Testis (tissue), 3 donors: ENCODE results near the gene MRPS27. TPM values are rescaled to one million over a fixed set of nuclear protein-coding genes. Genes with fewer than 3 reads are reported as not detected.
A peak's percentile ranks its signal among the peaks of the same experiment; 100 is the strongest.

Experiments used
- DNase-seq: peaks from one replicate; pipeline ENCODE4 v3.0.0-alpha.2; 2019
- H3K27ac ChIP-seq, 2 donors: fragments of 200-600 bp; sonication (generic); one replicate each; pipeline ENCODE4 v1.5.1; 2019
- H3K27me3 ChIP-seq: fragments of 200-600 bp; sonication (generic); one replicate; pipeline ENCODE4 v1.5.1; 2019
- H3K36me3 ChIP-seq: fragments of 200-600 bp; sonication (generic); one replicate; pipeline ENCODE4 v1.5.1; 2017; ENCODE audit warnings: low read depth; ENCODE audit errors: missing control alignments
- H3K4me1 ChIP-seq: fragments of 200-600 bp; sonication (generic); one replicate; pipeline ENCODE4 v1.5.1; 2019
- H3K4me3 ChIP-seq, 2 donors: fragments of 200-600 bp; sonication (generic); one replicate each; pipeline ENCODE4 v1.5.1; 2017 to 2019
- H3K9me3 ChIP-seq: fragments of 200-600 bp; sonication (generic); one replicate; pipeline ENCODE4 v1.5.1; 2017
- CTCF ChIP-seq, 3 experiments: fragments of 450-650 bp in 2 of 3; fragments of 200-600 bp in 1 of 3; sonication (generic) in 1 of 3; IDR thresholded peaks; one replicate each; pipeline ENCODE4 v1.5.1; 2016 to 2019; ENCODE audit warnings: antibody characterized with exemption in 3 of 3, mild to moderate bottlenecking in 2 of 3, moderate library complexity in 1 of 3
- POLR2A ChIP-seq: fragments of 450-650 bp; IDR thresholded peaks from one replicate; pipeline ENCODE4 v1.6.1; 2017; ENCODE audit warnings: antibody characterized with exemption, mild to moderate bottlenecking, moderate library complexity
- WGBS, 2 donors: methylation state at CpG; one replicate each; pipeline ENCODE4 v1.1.5; 2018; 5-methylcytosine and 5-hydroxymethylcytosine counted together
- intact Hi-C: fragments of 100-400 bp; cut with DNase I; formaldehyde crosslinking; loops from one replicate; pipeline ENCODE4 v1.15.1; 2023; ENCODE audit warnings: low total_unique reads
- polyA plus RNA-seq: library from polyadenylated mRNA; stranded (reverse); fragments of 350-450 nt; fragmentation: Illumina TruSeq; extraction: RNeasy Lipid Tissue Mini Kit (QIAGEN cat#74804); gene quantifications from one replicate; pipeline ENCODE4 v1.2.3, GENCODE V29; 2014; ENCODE audit warnings: low read depth, low replicate concordance; ENCODE audit not compliant: insufficient read depth
- total RNA-seq, 2 donors: library from RNA; depleted of rRNA; stranded (reverse); fragments of >200 nt; gene quantifications; one replicate each; pipeline ENCODE4 v1.2.3, GENCODE V29; 2016

MRPS27 gene
- total and polyA plus RNA-seq, 3 donors from 2014 or later, result 35.7 to 42.6 (median 41.6) TPM

- intact Hi-C loops, result no loop called here
- H3K9me3 ChIP-seq, result no peaks in the 10 kb centered on the region
- no peak for DNase-seq
- H3K27ac ChIP-seq, result no peak overlapping the region
- TF ChIP-seq POLR2A (no peak), CTCF (IDR thresholded peaks at IDR 0.05) (no peak)
- H3K27me3 ChIP-seq, result no peaks in the 10 kb centered on the region
- H3K36me3 ChIP-seq, result no peaks in the 10 kb centered on the region
- no peak overlapping the region for H3K4me3 ChIP-seq
- whole genome bisulfite sequencing, 2 donors, result 90% methylated on average over 7 of the region's 7 CpGs
- peaks cover 44% of the 10 kb centered on the region for H3K4me1 ChIP-seq
Measured at GRCh38 chr5:72183101-72183520, 136.9 kb downstream of the MRPS27 start.

DNA sequence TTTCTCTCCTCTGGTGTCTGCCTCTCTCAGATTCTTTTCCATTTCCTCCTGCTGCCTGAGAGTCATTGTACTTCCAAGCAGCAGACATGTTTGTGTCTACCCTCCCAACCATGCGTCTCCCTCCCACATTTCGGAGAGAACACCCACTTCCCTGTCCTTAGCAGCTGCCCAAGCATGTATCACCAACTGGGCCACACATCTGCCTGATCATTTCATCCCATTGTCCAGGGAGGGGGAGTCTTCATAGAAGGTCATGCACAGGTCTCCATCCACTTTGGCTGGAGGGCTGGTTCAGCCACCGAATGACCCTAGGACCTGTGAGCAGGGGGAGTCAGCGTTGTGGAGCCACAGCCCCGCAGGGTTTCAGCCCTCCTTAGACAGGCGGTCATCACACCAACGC lies 137.4 kb downstream of the MRPS27 start:
- Histone ChIP-seq H3K27ac (no peak overlapping the region), H3K27me3 (no peaks in the 10 kb centered on the region), H3K36me3 (no peaks in the 10 kb centered on the region), H3K9me3 (no peaks in the 10 kb centered on the region), H3K4me1 (peaks cover 44% of the 10 kb centered on the region), H3K4me3 (no peak overlapping the region)
- WGBS, 2 donors, result 85 to 89% methylated on average over 7 of the region's 7 CpGs
- no peak for DNase-seq
- TF ChIP-seq POLR2A, result no peak
- no peak for TF ChIP-seq CTCF (IDR thresholded peaks at IDR 0.05)
- intact Hi-C loops, result no loop called here

DNA sequence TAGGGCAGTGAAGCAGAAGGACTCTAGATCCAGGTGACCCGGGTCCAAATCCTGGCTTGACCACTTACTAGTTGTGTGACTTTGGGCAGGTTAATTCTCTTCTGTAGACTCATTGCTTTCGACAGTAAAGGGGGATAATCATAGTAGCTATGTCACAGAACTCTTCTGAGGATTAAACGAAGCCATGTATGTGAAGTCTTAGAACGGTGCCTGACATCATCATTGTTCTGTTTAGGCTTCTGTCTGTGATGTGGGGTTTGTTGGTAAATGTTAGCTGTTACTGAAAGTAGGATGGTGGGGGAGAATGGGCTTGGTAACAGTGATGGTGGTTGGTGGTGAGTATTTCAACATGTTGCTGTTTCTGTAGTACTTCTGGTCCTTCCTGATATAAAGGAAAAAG lies 139.1 kb downstream of the MRPS27 start:
- H3K9me3 ChIP-seq, result no peaks in the 10 kb centered on the region
- H3K36me3 ChIP-seq, result no peaks in the 10 kb centered on the region
- no peaks in the 10 kb centered on the region for H3K27me3 ChIP-seq
- DNase-seq, result no peak
- intact Hi-C loops, result no loop called here
- no peak overlapping the region for H3K4me3 ChIP-seq
- 56 to 91% methylated on average over 4 of the region's 4 CpGs for WGBS, 2 donors
- peak overlapping the region; percentile 7 for H3K27ac ChIP-seq
- TF ChIP-seq CTCF (IDR thresholded peaks at IDR 0.05) (no peak), POLR2A (no peak)
- H3K4me1 ChIP-seq, result peaks cover 28% of the 10 kb centered on the region

DNA sequence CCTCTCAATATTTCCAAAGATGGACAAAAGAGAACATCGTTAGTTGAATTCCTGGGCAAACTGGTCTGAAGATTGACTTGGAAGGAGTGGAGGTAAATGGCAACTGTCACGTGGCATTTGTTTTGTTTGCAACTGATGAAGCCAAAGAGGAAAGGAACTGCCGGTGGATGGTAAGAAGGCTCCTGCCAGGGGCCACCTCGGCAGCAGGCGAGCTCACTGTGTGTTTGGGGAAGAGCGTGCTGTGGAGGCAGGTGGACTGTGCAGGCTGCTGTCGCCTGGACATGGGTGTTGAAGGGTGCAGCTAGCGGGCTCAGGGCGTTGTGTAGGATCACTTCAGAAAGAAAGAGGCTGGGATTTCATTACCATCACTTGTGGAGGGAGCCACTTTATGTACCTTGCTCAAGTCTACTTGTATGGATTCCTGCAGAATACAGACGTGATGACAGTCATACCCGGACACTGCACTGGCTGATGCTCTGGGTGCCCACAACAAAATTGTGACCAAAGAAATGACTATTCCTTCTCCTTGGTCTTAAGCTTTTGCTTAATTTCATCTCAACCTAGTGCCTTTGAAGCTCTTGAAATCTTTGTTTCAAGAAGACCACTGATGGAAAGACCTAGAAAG lies 140.1 kb downstream of the MRPS27 start:
- intact Hi-C loops, result no loop called here
- H3K27ac ChIP-seq, result peak overlapping the region; percentile 56 to 77
- H3K4me3 ChIP-seq, result no peak overlapping the region
- peak; percentile 24 for DNase-seq
- no peaks in the 10 kb centered on the region for H3K36me3 ChIP-seq
- TF ChIP-seq CTCF (IDR thresholded peaks at IDR 0.05) (no peak), POLR2A (no peak)
- no peaks in the 10 kb centered on the region for H3K27me3 ChIP-seq
- 60 to 82% methylated on average over 11 of the region's 11 CpGs for WGBS, 2 donors
- H3K4me1 ChIP-seq, result peaks cover 23% of the 10 kb centered on the region
- H3K9me3 ChIP-seq, result no peaks in the 10 kb centered on the region
